Sigmoid colon (tissue), 7 donors: ENCODE results near the gene STON1. TPM values are rescaled to one million over a fixed set of nuclear protein-coding genes. Genes with fewer than 3 reads are reported as not detected.
A peak's percentile ranks its signal among the peaks of the same experiment; 100 is the strongest.
"Not testable (repeated sequence)": the region's sequence is repeated elsewhere in the genome, so short reads cannot be mapped to it uniquely, and the experiment has no call there.

Experiments
- DNase-seq: peaks from one replicate; pipeline ENCODE4 v3.0.0-alpha.2; 2019
- H3K27ac ChIP-seq, 4 donors: fragments of 200-600 bp; sonication (generic); one replicate each; pipeline ENCODE4 v1.5.1; 2016 to 2019; ENCODE audit warnings: mild to moderate bottlenecking in 1 of 4
- H3K27me3 ChIP-seq, 3 donors: fragments of 200-600 bp; sonication (generic); one replicate each; pipeline ENCODE4 v1.5.1; 2019; ENCODE audit warnings: mild to moderate bottlenecking in 1 of 3
- H3K36me3 ChIP-seq, 4 donors: fragments of 200-600 bp; sonication (generic); one replicate each; pipeline ENCODE4 v1.5.1; 2016 to 2019
- H3K4me1 ChIP-seq, 4 donors: fragments of 200-600 bp; sonication (generic); one replicate each; pipeline ENCODE4 v1.5.1; 2017 to 2019
- H3K4me3 ChIP-seq, 4 donors: fragments of 200-600 bp; sonication (generic); one replicate each; pipeline ENCODE4 v1.5.1; 2017 to 2019; ENCODE audit warnings: mild to moderate bottlenecking in 2 of 4, moderate library complexity in 1 of 4
- H3K9me3 ChIP-seq, 4 donors: fragments of 200-600 bp in 3 of 4; sonication (generic) in 3 of 4; one replicate each; pipeline versions ENCODE4 v1.5.1 to v1.6.1; 2013 to 2019
- EP300 ChIP-seq, 4 donors: sonication (generic); formaldehyde crosslinking; IDR thresholded peaks; one replicate each; pipeline ENCODE4 v1.6.1; 2017; ENCODE audit warnings: antibody characterized with exemption in 4 of 4
- POLR2A ChIP-seq, 2 donors: fragments of 450-650 bp; IDR thresholded peaks; one replicate each; pipeline ENCODE4 v1.6.1; 2016; ENCODE audit warnings: antibody characterized with exemption in 2 of 2, mild to moderate bottlenecking in 2 of 2, moderate library complexity in 2 of 2
- POLR2AphosphoS5 ChIP-seq, 4 donors: sonication (generic); formaldehyde crosslinking; IDR thresholded peaks; one replicate each; pipeline ENCODE4 v1.6.1; 2017; ENCODE audit warnings: antibody characterized with exemption in 4 of 4
- WGBS, 2 donors: extraction: QIAGEN DNeasy Blood & Tissue Kit; methylation state at CpG; one replicate each; pipeline ENCODE4 v1.1.7; 2013; 5-methylcytosine and 5-hydroxymethylcytosine counted together
- intact Hi-C: fragments of 100-400 bp; cut with DNase I; formaldehyde crosslinking; loops from one replicate; pipeline ENCODE4 v1.15.1; 2023
- polyA plus RNA-seq, 3 donors: library from polyadenylated mRNA; stranded (reverse); fragments of 200-250 nt; gene quantifications; one replicate each; pipeline ENCODE4 v1.2.3, GENCODE V29; 2013
- total RNA-seq, 4 donors: library from RNA; depleted of rRNA; stranded (reverse); fragments of >200 nt; gene quantifications; one replicate each; pipeline ENCODE4 v1.1.0, GENCODE V29; 2016
- TF ChIP-seq, protein P1 (sequence below), 4 experiments: fragments of 450-650 bp in 3 of 4; fragments of 200-600 bp in 1 of 4; IDR thresholded peaks; one replicate each; pipeline ENCODE4 v1.5.1; 2016 to 2019; ENCODE audit warnings: antibody characterized with exemption in 4 of 4, mild to moderate bottlenecking in 3 of 4, moderate library complexity in 2 of 4
- donor health status: healthy with polysubstance abuse.
- donor health status: Bipolar disorder and iron deficiency.
- donor health status: healthy.

The STON1 gene
- total and polyA plus RNA-seq, 7 donors = 1.8 to 218 (median 121) TPM

GRCh38 chr2:48589170-48589767 is 59.3 kb downstream of the STON1 start:
- H3K4me3 ChIP-seq = no peak overlapping the region
- no peaks in the 10 kb centered on the region for H3K27me3 ChIP-seq
- peak overlapping the region in 2 of 4 donors; percentile 30 to 51 for H3K27ac ChIP-seq
- TF ChIP-seq POLR2AphosphoS5 (IDR thresholded peaks at IDR 0.05) (peak in 1 of 4 donors; percentile 5), POLR2A (IDR thresholded peaks at IDR 0.05) (no peak), EP300 (IDR thresholded peaks at IDR 0.05) (no peak)
- TF ChIP-seq, protein P1, sequence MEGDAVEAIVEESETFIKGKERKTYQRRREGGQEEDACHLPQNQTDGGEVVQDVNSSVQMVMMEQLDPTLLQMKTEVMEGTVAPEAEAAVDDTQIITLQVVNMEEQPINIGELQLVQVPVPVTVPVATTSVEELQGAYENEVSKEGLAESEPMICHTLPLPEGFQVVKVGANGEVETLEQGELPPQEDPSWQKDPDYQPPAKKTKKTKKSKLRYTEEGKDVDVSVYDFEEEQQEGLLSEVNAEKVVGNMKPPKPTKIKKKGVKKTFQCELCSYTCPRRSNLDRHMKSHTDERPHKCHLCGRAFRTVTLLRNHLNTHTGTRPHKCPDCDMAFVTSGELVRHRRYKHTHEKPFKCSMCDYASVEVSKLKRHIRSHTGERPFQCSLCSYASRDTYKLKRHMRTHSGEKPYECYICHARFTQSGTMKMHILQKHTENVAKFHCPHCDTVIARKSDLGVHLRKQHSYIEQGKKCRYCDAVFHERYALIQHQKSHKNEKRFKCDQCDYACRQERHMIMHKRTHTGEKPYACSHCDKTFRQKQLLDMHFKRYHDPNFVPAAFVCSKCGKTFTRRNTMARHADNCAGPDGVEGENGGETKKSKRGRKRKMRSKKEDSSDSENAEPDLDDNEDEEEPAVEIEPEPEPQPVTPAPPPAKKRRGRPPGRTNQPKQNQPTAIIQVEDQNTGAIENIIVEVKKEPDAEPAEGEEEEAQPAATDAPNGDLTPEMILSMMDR (IDR thresholded peaks at IDR 0.05) = peak; percentile 52 to 81 (median 66)
- 38 to 45% methylated on average over 5 of the region's 5 CpGs for WGBS, 2 donors
- H3K9me3 ChIP-seq = no peaks in the 10 kb centered on the region
- peaks cover 0 to 47% (median 38%) of the 10 kb centered on the region in 4 donors for H3K4me1 ChIP-seq
- DNase-seq = no peak
- intact Hi-C loops = loop anchor here (2.0 to 5.0 kb wide), 2 partner anchors 57 to 118 kb away; partner anchors contain the start of gene STON1
- peaks cover 4 to 66% (median 15%) of the 10 kb centered on the region in 4 donors for H3K36me3 ChIP-seq

DNA sequence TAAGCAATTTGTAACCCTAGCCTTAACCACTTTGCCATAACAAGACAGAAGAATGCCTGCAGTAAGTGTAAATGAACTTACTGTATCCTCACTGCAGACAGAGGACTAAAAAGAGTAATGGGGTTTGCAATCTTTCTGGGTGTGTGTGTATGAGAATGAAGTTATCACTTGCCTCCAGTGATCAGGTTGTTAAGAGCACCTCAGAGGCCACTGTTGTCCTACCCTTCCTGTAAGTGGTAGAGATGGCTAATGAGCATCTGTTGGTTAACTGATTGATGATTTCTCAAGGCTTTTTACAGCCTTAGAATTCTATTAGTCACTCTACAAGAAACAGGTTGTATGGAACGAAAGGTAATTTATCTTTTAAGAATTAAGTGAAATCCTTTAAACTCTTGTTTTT is 60.1 kb downstream of the STON1 start:
- WGBS, 2 donors = 77 to 90% methylated on average over 1 of the region's 1 CpG
- Histone ChIP-seq H3K9me3 (no peaks in the 10 kb centered on the region), H3K27me3 (no peaks in the 10 kb centered on the region), H3K27ac (no peak overlapping the region), H3K4me3 (no peak overlapping the region), H3K36me3 (peaks cover 4 to 68% (median 12%) of the 10 kb centered on the region in 4 donors), H3K4me1 (peaks cover 0 to 45% (median 34%) of the 10 kb centered on the region in 4 donors)
- DNase-seq = no peak
- intact Hi-C loops = no loop called here
- TF ChIP-seq EP300 (IDR thresholded peaks at IDR 0.05) (no peak), POLR2A (IDR thresholded peaks at IDR 0.05) (no peak), POLR2AphosphoS5 (IDR thresholded peaks at IDR 0.05) (no peak)
- TF ChIP-seq, protein P1 (IDR thresholded peaks at IDR 0.05) = no peak

GRCh38 chr2:48592067-48592466 is 62.1 kb downstream of the STON1 start:
- peaks cover 4 to 74% (median 13%) of the 10 kb centered on the region in 4 donors for H3K36me3 ChIP-seq
- no peaks in the 10 kb centered on the region for H3K9me3 ChIP-seq
- no peaks in the 10 kb centered on the region for H3K27me3 ChIP-seq
- no peak for TF ChIP-seq POLR2A (IDR thresholded peaks at IDR 0.05)
- no peak overlapping the region for H3K27ac ChIP-seq
- intact Hi-C loops = no loop called here
- H3K4me1 ChIP-seq = peaks cover 0 to 36% (median 24%) of the 10 kb centered on the region in 4 donors
- no peak for DNase-seq
- H3K4me3 ChIP-seq = no peak overlapping the region
- WGBS, 2 donors = 63 to 85% methylated on average over 2 of the region's 2 CpGs

DNA sequence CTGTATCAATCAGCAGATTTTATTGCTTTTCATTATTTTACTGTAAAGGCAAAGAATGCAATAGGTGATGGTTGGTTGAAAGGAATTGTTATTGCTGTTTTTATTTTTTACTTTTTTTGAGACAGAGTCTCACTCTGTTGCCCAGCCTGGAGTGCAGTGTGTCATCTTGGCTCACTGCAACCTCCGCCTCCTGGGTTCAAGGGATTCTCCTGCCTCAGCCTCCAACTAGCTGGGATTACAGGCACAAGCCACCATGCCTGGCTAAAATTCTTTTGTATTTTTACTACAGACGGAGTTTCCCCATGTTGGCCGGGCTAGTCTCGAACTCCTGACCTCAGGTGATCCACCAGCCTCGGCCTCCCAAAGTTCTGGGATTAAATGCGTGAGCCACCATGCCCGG is 66.8 kb downstream of the STON1 start:
- H3K4me1 ChIP-seq, H3K27ac ChIP-seq, H3K9me3 ChIP-seq, H3K4me3 ChIP-seq, DNase-seq, intact Hi-C loops, H3K27me3 ChIP-seq: not testable (repeated sequence)
- 94% methylated on average over 7 of the region's 7 CpGs for WGBS, 2 donors
- H3K36me3 ChIP-seq = peaks cover 14 to 84% (median 28%) of the 10 kb centered on the region in 4 donors

GRCh38 chr2:48597492-48597891 is 67.5 kb downstream of the STON1 start:
- Histone ChIP-seq H3K4me3 (no peak overlapping the region), H3K4me1 (peaks cover 0 to 9% (median 2%) of the 10 kb centered on the region in 4 donors), H3K27ac (no peak overlapping the region), H3K36me3 (peaks cover 14 to 77% (median 26%) of the 10 kb centered on the region in 4 donors), H3K27me3 (no peaks in the 10 kb centered on the region), H3K9me3 (no peaks in the 10 kb centered on the region)
- TF ChIP-seq POLR2AphosphoS5 (IDR thresholded peaks at IDR 0.05) = no peak
- TF ChIP-seq EP300 (IDR thresholded peaks at IDR 0.05) = no peak
- TF ChIP-seq, protein P1 (IDR thresholded peaks at IDR 0.05) = no peak
- no peak for TF ChIP-seq POLR2A (IDR thresholded peaks at IDR 0.05)
- intact Hi-C loops = no loop called here
- DNase-seq = no peak
- 69 to 84% methylated on average over 2 of the region's 2 CpGs for WGBS, 2 donors
